ENCODE data around the gene HERPUD1.

HERPUD1 gene

GRCh38 chr16:56914896-56915295 is 17.0 kb upstream of the HERPUD1 start:
- no peak for DNase-seq (ENCODE audit: extremely low spot score)
- POLR2A ChIA-PET = interaction anchor here (1.4 to 3.0 kb wide), 2 partner anchors 16 to 18 kb away, joined by 3 to 15 read pairs; partner anchors contain the start of gene HERPUD1
- TF ChIP-seq BHLHE40 (IDR thresholded peaks at IDR 0.05; ENCODE audit: borderline replicate concordance) = no peak
- TF ChIP-seq TARDBP (IDR thresholded peaks at IDR 0.05) = no peak
- TF ChIP-seq ELF4 (IDR thresholded peaks at IDR 0.05) = no peak
- no peak for TF ChIP-seq CTBP1 (IDR thresholded peaks at IDR 0.05; ENCODE audit: borderline replicate concordance)
- CTCF ChIA-PET = no interaction called here

GRCh38 chr16:56915336-56916119 is 16.4 kb upstream of the HERPUD1 start:
- ChIA-PET CTCF (no interaction called here), POLR2A (interaction anchor here (1.4 to 3.0 kb wide), 2 partner anchors 15 to 17 kb away, joined by 3 to 15 read pairs; partner anchors contain the start of gene HERPUD1)
- no peak for DNase-seq (ENCODE audit: extremely low spot score)

GRCh38 chr16:56916571-56917403 is 15.2 kb upstream of the HERPUD1 start:
- no peak for DNase-seq (ENCODE audit: extremely low spot score)
- POLR2A ChIA-PET = no interaction called here
- CTCF ChIA-PET = no interaction called here
- TF ChIP-seq L3MBTL2 (conservative IDR thresholded peaks at IDR 0.05) (no peak), SP1 (IDR thresholded peaks at IDR 0.05) (no peak), SUZ12 (IDR thresholded peaks at IDR 0.05) (no peak), ELF4 (IDR thresholded peaks at IDR 0.05) (no peak), ARNT (IDR thresholded peaks at IDR 0.05) (no peak), TARDBP (IDR thresholded peaks at IDR 0.05) (no peak), NFRKB (IDR thresholded peaks at IDR 0.05) (no peak), FOXK2 (IDR thresholded peaks at IDR 0.05) (no peak), ZNF384 (IDR thresholded peaks at IDR 0.05) (no peak), FOXM1 (IDR thresholded peaks at IDR 0.05; ENCODE audit: borderline replicate concordance) (no peak), HDGF (IDR thresholded peaks at IDR 0.05; ENCODE audit: borderline replicate concordance) (no peak), BHLHE40 (IDR thresholded peaks at IDR 0.05; ENCODE audit: borderline replicate concordance) (no peak), PKNOX1 (IDR thresholded peaks at IDR 0.05) (no peak), CTBP1 (IDR thresholded peaks at IDR 0.05; ENCODE audit: borderline replicate concordance) (no peak), LEF1 (IDR thresholded peaks at IDR 0.05; ENCODE audit: borderline replicate concordance) (no peak)

More at GRCh38 chr16:56915336-56916119, 16.4 kb upstream of the HERPUD1 start:
- no peak for TF ChIP-seq LEF1 (IDR thresholded peaks at IDR 0.05; ENCODE audit: borderline replicate concordance)

GRCh38 chr16:56918467-56919012 is 13.4 kb upstream of the HERPUD1 start:
- DNase-seq (ENCODE audit: extremely low spot score) = no peak
- CTCF ChIA-PET = no interaction called here
- POLR2A ChIA-PET = interaction anchor here (5.1 kb wide), 1 partner anchor 13 kb away, joined by 24 read pairs; the partner anchor contains the start of gene HERPUD1
- TF ChIP-seq FOXM1 (IDR thresholded peaks at IDR 0.05; ENCODE audit: borderline replicate concordance) (no peak), PKNOX1 (IDR thresholded peaks at IDR 0.05) (no peak), CTBP1 (IDR thresholded peaks at IDR 0.05; ENCODE audit: borderline replicate concordance) (no peak), ZNF384 (IDR thresholded peaks at IDR 0.05) (no peak), ARNT (IDR thresholded peaks at IDR 0.05) (no peak), FOXK2 (IDR thresholded peaks at IDR 0.05) (no peak), HDGF (IDR thresholded peaks at IDR 0.05; ENCODE audit: borderline replicate concordance) (no peak), SP1 (IDR thresholded peaks at IDR 0.05) (no peak), ELF4 (IDR thresholded peaks at IDR 0.05) (no peak), BHLHE40 (IDR thresholded peaks at IDR 0.05; ENCODE audit: borderline replicate concordance) (no peak), LEF1 (IDR thresholded peaks at IDR 0.05; ENCODE audit: borderline replicate concordance) (no peak), L3MBTL2 (conservative IDR thresholded peaks at IDR 0.05) (no peak), TARDBP (IDR thresholded peaks at IDR 0.05) (no peak), SUZ12 (IDR thresholded peaks at IDR 0.05) (no peak), FOXA1 (IDR thresholded peaks at IDR 0.05) (no peak), NFRKB (IDR thresholded peaks at IDR 0.05) (no peak)

GRCh38 chr16:56919099-56919800 is 12.7 kb upstream of the HERPUD1 start:
- TF ChIP-seq ZNF384 (IDR thresholded peaks at IDR 0.05) (no peak), SUZ12 (IDR thresholded peaks at IDR 0.05) (no peak), L3MBTL2 (conservative IDR thresholded peaks at IDR 0.05) (no peak), HDGF (IDR thresholded peaks at IDR 0.05; ENCODE audit: borderline replicate concordance) (no peak), LEF1 (IDR thresholded peaks at IDR 0.05; ENCODE audit: borderline replicate concordance) (no peak), TARDBP (IDR thresholded peaks at IDR 0.05) (no peak), CTBP1 (IDR thresholded peaks at IDR 0.05; ENCODE audit: borderline replicate concordance) (no peak), PKNOX1 (IDR thresholded peaks at IDR 0.05) (no peak), SP1 (IDR thresholded peaks at IDR 0.05) (no peak), ARNT (IDR thresholded peaks at IDR 0.05) (no peak)
- ChIA-PET POLR2A (interaction anchor here (5.1 kb wide), 1 partner anchor 12 kb away, joined by 24 read pairs; the partner anchor contains the start of gene HERPUD1), CTCF (interaction anchor here (0.6 kb wide), 1 partner anchor 135 kb away, joined by 4 read pairs; no protein-coding TSS in a partner anchor)
- no peak for DNase-seq (ENCODE audit: extremely low spot score)
